HEK293T (cell line): ENCODE measurements around the gene MPPED1.

Experiments
- ARNT ChIP-seq: fragments of 450-650 bp; IDR thresholded peaks from 2 replicates; pipeline ENCODE4 v1.6.1; 2017; ENCODE audit warnings: mild to moderate bottlenecking
- BHLHE40 ChIP-seq: fragments of 450-650 bp; IDR thresholded peaks from 2 replicates; pipeline ENCODE4 v1.6.1; 2016; ENCODE audit warnings: mild to moderate bottlenecking, moderate library complexity, borderline replicate concordance
- ELF4 ChIP-seq: fragments of 450-650 bp; IDR thresholded peaks from 2 replicates; pipeline ENCODE4 v1.6.1; 2017; ENCODE audit warnings: antibody characterized with exemption
- FOXA1 ChIP-seq: fragments of 450-650 bp; IDR thresholded peaks from 2 replicates; pipeline ENCODE4 v1.6.1; 2016; ENCODE audit warnings: mild to moderate bottlenecking
- FOXK2 ChIP-seq: fragments of 450-650 bp; IDR thresholded peaks from 2 replicates; pipeline ENCODE4 v1.6.1; 2016; ENCODE audit warnings: mild to moderate bottlenecking
- FOXM1 ChIP-seq: fragments of 450-650 bp; IDR thresholded peaks from 2 replicates; pipeline ENCODE4 v1.6.1; 2017; ENCODE audit warnings: mild to moderate bottlenecking, borderline replicate concordance
- HDGF ChIP-seq: fragments of 450-650 bp; IDR thresholded peaks from 2 replicates; pipeline ENCODE4 v1.6.1; 2017; ENCODE audit warnings: antibody characterized with exemption, borderline replicate concordance
- LEF1 ChIP-seq: fragments of 450-650 bp; IDR thresholded peaks from 2 replicates; pipeline ENCODE4 v1.6.1; 2017; ENCODE audit warnings: mild to moderate bottlenecking, borderline replicate concordance
- NFRKB ChIP-seq: fragments of 450-650 bp; IDR thresholded peaks from 2 replicates; pipeline ENCODE4 v1.6.1; 2016; ENCODE audit warnings: mild to moderate bottlenecking, moderate library complexity
- SP1 ChIP-seq: fragments of 450-650 bp; IDR thresholded peaks from 2 replicates; pipeline ENCODE4 v1.6.1; 2017
- SUZ12 ChIP-seq: fragments of 450-650 bp; IDR thresholded peaks from 2 replicates; pipeline ENCODE4 v1.6.1; 2016; ENCODE audit warnings: mild to moderate bottlenecking
- TARDBP ChIP-seq: fragments of 450-650 bp; IDR thresholded peaks from 2 replicates; pipeline ENCODE4 v1.6.1; 2016
- ZNF384 ChIP-seq: fragments of 450-650 bp; IDR thresholded peaks from 2 replicates; pipeline ENCODE4 v1.6.1; 2016
- TF ChIP-seq, protein P1 (sequence below): fragments of 450-650 bp; IDR thresholded peaks from 2 replicates; pipeline ENCODE4 v1.6.1; 2016

DNA sequence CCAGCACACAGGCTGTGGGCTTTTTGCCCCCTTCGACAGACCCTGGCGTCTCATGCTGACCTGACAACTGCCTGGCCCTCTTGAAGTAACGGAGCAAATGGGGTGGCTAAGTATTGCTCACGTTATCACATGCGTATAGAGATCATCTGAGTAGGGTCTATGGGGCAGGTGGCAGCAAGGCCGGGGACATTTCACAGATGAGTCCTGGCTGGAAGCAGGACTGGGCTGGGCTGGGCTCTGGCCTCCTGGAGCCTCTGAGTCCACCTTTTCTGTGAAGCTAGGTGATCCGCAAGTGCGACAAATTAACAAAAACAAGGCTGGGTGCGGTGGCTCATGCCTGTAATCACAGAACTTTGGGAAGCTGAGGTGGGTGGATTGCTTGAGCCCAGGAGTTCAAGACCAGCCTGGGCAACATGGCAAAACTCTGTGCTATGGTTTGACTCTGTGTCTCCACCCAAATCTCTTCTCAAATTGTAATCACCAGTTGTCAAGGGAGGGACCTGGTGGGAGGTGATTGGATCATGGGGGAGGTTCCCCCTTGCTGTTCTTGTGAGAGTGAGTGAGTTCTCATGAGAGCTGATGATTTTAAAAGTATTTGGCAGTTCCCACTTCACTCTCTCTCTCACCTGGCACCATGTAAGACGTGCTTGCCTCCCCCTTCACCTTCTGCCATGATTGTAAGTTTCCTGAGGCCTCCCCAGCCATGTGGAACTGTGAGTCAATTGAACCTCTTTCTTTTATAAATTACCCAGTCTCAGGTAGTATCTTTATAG, 122.0 kb downstream of the MPPED1 start:
- TF ChIP-seq FOXM1 (no peak), SUZ12 (no peak), ELF4 (no peak), FOXA1 (no peak), ZNF384 (no peak), BHLHE40 (no peak), HDGF (no peak), FOXK2 (no peak), SP1 (no peak), NFRKB (no peak), ARNT (no peak), LEF1 (no peak), TARDBP (no peak)
- TF ChIP-seq, protein P1, sequence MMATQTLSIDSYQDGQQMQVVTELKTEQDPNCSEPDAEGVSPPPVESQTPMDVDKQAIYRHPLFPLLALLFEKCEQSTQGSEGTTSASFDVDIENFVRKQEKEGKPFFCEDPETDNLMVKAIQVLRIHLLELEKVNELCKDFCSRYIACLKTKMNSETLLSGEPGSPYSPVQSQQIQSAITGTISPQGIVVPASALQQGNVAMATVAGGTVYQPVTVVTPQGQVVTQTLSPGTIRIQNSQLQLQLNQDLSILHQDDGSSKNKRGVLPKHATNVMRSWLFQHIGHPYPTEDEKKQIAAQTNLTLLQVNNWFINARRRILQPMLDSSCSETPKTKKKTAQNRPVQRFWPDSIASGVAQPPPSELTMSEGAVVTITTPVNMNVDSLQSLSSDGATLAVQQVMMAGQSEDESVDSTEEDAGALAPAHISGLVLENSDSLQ: no peak
